HepG2 (cell line): ENCODE data around the gene AHRR. TPM values are rescaled to one million over a fixed set of nuclear protein-coding genes. Genes with fewer than 3 reads are reported as not detected.

ENCODE experiments used
- AHR ChIP-seq: IDR thresholded peaks from 2 replicates; pipeline ENCODE4 v1.6.1; 2018; ENCODE audit warnings: missing genetic modification reagents, missing compliant biosample characterization
- ARID5B ChIP-seq: IDR thresholded peaks from 2 replicates; pipeline ENCODE4 v1.4.0; 2020; ENCODE audit warnings: mild to moderate bottlenecking, missing genetic modification reagents
- ATF7-NPFF ChIP-seq: sonication (generic); formaldehyde crosslinking; IDR thresholded peaks from 2 replicates; pipeline ENCODE4 v1.8.1; 2023; ENCODE audit warnings: mild to moderate bottlenecking, low read depth, missing genetic modification reagents, moderate library complexity
- GABPB1 ChIP-seq: IDR thresholded peaks from 2 replicates; pipeline ENCODE4 v1.6.1; 2016; ENCODE audit warnings: mild to moderate bottlenecking, missing genetic modification reagents, moderate library complexity, missing compliant biosample characterization
- KDM5A ChIP-seq: fragments of 200-600 bp; sonication (generic); IDR thresholded peaks from 2 replicates; pipeline ENCODE4 v1.7.0; 2018; ENCODE audit warnings: antibody characterized with exemption, mild to moderate bottlenecking, low read length, borderline replicate concordance
- NFYC ChIP-seq: IDR thresholded peaks from 2 replicates; pipeline ENCODE4 v1.6.1; 2016; ENCODE audit warnings: missing genetic modification reagents, missing compliant biosample characterization
- RORA ChIP-seq: sonication (generic); formaldehyde crosslinking; IDR thresholded peaks from 2 replicates; pipeline ENCODE4 v1.5.0; 2020; ENCODE audit warnings: mild to moderate bottlenecking, missing genetic modification reagents, moderate library complexity
- SAP130 ChIP-seq: IDR thresholded peaks from 2 replicates; pipeline ENCODE4 v1.6.1; 2016; ENCODE audit warnings: low read depth
- SMAD1 ChIP-seq: sonication (generic); formaldehyde crosslinking; IDR thresholded peaks from 2 replicates; pipeline ENCODE4 v1.4.0; 2020; ENCODE audit warnings: missing genetic modification reagents, low read depth, mild to moderate bottlenecking, borderline replicate concordance
- SOX6 ChIP-seq, 2 experiments: fragments of 450-650 bp in 1 of 2; sonication (generic) in 1 of 2; formaldehyde crosslinking in 1 of 2; IDR thresholded peaks; 2 replicates each; pipeline versions ENCODE4 v1.4.0 to v1.6.1; 2017 to 2020; ENCODE audit warnings: antibody characterized with exemption in 1 of 2, mild to moderate bottlenecking in 1 of 2, missing genetic modification reagents in 1 of 2
- ZFP37 ChIP-seq: sonication (generic); formaldehyde crosslinking; IDR thresholded peaks from 2 replicates; pipeline ENCODE4 v1.4.0; 2020; ENCODE audit warnings: missing genetic modification reagents, borderline replicate concordance
- ZNF280B ChIP-seq: sonication (generic); formaldehyde crosslinking; IDR thresholded peaks from 2 replicates; pipeline ENCODE4 v1.5.0; 2020; ENCODE audit warnings: missing genetic modification reagents, mild to moderate bottlenecking, borderline replicate concordance
- ZNF543 ChIP-seq: sonication (generic); formaldehyde crosslinking; IDR thresholded peaks from 2 replicates; pipeline ENCODE4 v1.4.0; 2020; ENCODE audit warnings: mild to moderate bottlenecking, missing genetic modification reagents
- ZNF792 ChIP-seq: IDR thresholded peaks from 2 replicates; pipeline ENCODE4 v1.6.1; 2016
- polyA plus RNA-seq, 8 experiments: library from polyadenylated mRNA; depleted of rRNA in 3 of 8; stranded (reverse) in 7 of 8; unstranded in 1 of 8; fragments of >200 nt; fragmentation: Illumina TruSeq in 4 of 8; extraction: Trizol in 4 of 8; gene quantifications; 2 replicates each; pipeline versions ENCODE4 v1.2.1 to v1.2.3, GENCODE V29; 2011 to 2016; ENCODE audit warnings: low read depth in 4 of 8, missing spikeins in 1 of 8, mixed read lengths in 1 of 8; ENCODE audit not compliant: insufficient read depth in 1 of 8
- total RNA-seq, 5 experiments: library from RNA; depleted of rRNA; stranded (reverse); fragments of >200 nt; fragmentation: Illumina TruSeq; extraction: Trizol; gene quantifications; 2 replicates each; pipeline ENCODE4 v1.2.3, GENCODE V29; 2016; ENCODE audit warnings: low read depth in 1 of 5
- TF ChIP-seq, protein P1 (sequence below): sonication (generic); formaldehyde crosslinking; IDR thresholded peaks from 2 replicates; pipeline ENCODE4 v1.4.0; 2020; ENCODE audit warnings: missing genetic modification reagents
- TF ChIP-seq, protein P2 (sequence below): sonication (generic); formaldehyde crosslinking; IDR thresholded peaks from 2 replicates; pipeline ENCODE4 v1.4.0; 2020; ENCODE audit warnings: missing genetic modification reagents
- TF ChIP-seq, protein P3 (sequence below): sonication (generic); formaldehyde crosslinking; IDR thresholded peaks from 2 replicates; pipeline ENCODE4 v1.8.1; 2023; ENCODE audit warnings: mild to moderate bottlenecking, inconsistent platforms, moderate library complexity, missing genetic modification reagents, borderline replicate concordance

AHRR gene
- total and polyA plus RNA-seq, 2 of the 13 experiments (the other 11 are each of a cell fraction or from before 2014, with no cell fraction given), result 0.28 to 0.35 TPM

- TF ChIP-seq ZNF280B (CRISPR knock-in tag), result peak; percentile 93
- TF ChIP-seq GABPB1, result peak; percentile 71
- TF ChIP-seq SAP130 (CRISPR knock-in tag), result peak; percentile 63; the same call in 1 of the 2 replicates
- no peak for TF ChIP-seq ZFP37 (CRISPR knock-in tag)
- TF ChIP-seq SMAD1 (CRISPR knock-in tag), result peak; percentile 4; the same call in 1 of the 2 replicates
- TF ChIP-seq, protein P1, sequence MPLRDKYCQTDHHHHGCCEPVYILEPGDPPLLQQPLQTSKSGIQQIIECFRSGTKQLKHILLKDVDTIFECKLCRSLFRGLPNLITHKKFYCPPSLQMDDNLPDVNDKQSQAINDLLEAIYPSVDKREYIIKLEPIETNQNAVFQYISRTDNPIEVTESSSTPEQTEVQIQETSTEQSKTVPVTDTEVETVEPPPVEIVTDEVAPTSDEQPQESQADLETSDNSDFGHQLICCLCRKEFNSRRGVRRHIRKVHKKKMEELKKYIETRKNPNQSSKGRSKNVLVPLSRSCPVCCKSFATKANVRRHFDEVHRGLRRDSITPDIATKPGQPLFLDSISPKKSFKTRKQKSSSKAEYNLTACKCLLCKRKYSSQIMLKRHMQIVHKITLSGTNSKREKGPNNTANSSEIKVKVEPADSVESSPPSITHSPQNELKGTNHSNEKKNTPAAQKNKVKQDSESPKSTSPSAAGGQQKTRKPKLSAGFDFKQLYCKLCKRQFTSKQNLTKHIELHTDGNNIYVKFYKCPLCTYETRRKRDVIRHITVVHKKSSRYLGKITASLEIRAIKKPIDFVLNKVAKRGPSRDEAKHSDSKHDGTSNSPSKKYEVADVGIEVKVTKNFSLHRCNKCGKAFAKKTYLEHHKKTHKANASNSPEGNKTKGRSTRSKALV, result peak; percentile 70
- TF ChIP-seq NFYC (CRISPR knock-in tag), result peak; percentile 50; the same call in 1 of the 2 replicates
- TF ChIP-seq ZNF792 (CRISPR knock-in tag), result peak; percentile 84; the same call in 1 of the 2 replicates
- TF ChIP-seq, protein P2, sequence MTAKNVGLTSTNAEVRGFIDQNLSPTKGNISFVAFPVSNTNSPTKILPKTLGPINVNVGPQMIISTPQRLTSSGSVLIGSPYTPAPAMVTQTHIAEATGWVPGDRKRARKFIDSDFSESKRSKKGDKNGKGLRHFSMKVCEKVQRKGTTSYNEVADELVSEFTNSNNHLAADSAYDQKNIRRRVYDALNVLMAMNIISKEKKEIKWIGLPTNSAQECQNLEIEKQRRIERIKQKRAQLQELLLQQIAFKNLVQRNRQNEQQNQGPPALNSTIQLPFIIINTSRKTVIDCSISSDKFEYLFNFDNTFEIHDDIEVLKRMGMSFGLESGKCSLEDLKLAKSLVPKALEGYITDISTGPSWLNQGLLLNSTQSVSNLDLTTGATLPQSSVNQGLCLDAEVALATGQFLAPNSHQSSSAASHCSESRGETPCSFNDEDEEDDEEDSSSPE (CRISPR knock-in tag), result peak; percentile 94
- TF ChIP-seq ZNF543 (CRISPR knock-in tag), result no peak
- 0 out of 2 replicates have a peak, but pooled peaks have one; percentile 53 for TF ChIP-seq AHR (CRISPR knock-in tag)
- TF ChIP-seq, protein P3, sequence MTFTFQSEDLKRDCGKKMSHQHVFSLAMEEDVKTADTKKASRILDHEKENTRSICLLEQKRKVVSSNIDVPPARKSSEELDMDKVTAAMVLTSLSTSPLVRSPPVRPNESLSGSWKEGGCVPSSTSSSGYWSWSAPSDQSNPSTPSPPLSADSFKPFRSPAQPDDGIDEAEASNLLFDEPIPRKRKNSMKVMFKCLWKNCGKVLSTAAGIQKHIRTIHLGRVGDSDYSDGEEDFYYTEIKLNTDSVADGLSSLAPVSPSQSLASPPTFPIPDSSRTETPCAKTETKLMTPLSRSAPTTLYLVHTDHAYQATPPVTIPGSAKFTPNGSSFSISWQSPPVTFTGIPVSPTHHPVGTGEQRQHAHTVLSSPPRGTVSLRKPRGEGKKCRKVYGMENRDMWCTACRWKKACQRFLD, result peak; percentile 74; the same call in 1 of the 2 replicates
- peak; percentile 60 for TF ChIP-seq ARID5B
- no peak for TF ChIP-seq SOX6 (IDR thresholded peaks at IDR 0.05)
- no peak for TF ChIP-seq SOX6 (CRISPR knock-in tag; IDR thresholded peaks at IDR 0.05)
- peak; percentile 51; the same call in 1 of the 2 replicates for TF ChIP-seq KDM5A
- no peak for TF ChIP-seq RORA (CRISPR knock-in tag)
- peak; percentile 100 for TF ChIP-seq ATF7-NPFF (CRISPR knock-in tag)
These were observed 151.4 kb downstream of the AHRR start (continued) for GRCh38 chr5:472656-473550.
